ENCODE results near the gene ELP6.

DNA sequence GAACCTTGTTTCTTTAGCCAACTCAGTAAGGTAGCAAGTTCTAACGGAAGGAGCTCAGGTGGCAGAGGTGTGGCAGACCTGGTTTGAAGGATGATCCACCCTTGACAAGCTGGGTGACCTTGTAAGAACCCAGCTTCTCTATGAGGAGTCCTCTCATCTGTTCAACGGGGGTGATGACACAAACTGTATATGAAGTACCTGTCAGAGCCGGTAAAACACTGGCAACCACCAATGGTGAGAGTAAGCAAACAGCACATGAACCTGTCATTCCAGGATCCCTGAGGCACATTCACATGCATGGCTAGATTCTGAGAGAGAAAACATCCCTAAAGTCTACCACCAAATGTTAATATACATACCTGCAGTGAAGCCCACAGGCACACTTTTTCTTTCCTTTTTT is 40.1 kb downstream of the ELP6 start:
- TF ChIP-seq, protein P1, sequence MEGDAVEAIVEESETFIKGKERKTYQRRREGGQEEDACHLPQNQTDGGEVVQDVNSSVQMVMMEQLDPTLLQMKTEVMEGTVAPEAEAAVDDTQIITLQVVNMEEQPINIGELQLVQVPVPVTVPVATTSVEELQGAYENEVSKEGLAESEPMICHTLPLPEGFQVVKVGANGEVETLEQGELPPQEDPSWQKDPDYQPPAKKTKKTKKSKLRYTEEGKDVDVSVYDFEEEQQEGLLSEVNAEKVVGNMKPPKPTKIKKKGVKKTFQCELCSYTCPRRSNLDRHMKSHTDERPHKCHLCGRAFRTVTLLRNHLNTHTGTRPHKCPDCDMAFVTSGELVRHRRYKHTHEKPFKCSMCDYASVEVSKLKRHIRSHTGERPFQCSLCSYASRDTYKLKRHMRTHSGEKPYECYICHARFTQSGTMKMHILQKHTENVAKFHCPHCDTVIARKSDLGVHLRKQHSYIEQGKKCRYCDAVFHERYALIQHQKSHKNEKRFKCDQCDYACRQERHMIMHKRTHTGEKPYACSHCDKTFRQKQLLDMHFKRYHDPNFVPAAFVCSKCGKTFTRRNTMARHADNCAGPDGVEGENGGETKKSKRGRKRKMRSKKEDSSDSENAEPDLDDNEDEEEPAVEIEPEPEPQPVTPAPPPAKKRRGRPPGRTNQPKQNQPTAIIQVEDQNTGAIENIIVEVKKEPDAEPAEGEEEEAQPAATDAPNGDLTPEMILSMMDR (IDR thresholded peaks at IDR 0.05; ENCODE audit: low read depth, low read length) = no peak
- no peak for TF ChIP-seq EZH2phosphoT487 (IDR thresholded peaks at IDR 0.05; ENCODE audit: low read depth)
